NAMALWA (cell line): ENCODE measurements around the gene EXOSC5.
"Not testable (repeated sequence)": the region's sequence is repeated elsewhere in the genome, so short reads cannot be mapped to it uniquely, and the experiment has no call there.

Experiments
- DNase-seq: peaks from one replicate; pipeline ENCODE4 v3.0.0-alpha.2; 2015; ENCODE audit warnings: low spot score

Gene EXOSC5

GRCh38 chr19:41405776-41406175 lies 8.6 kb upstream of the EXOSC5 start:
- no peak for DNase-seq

GRCh38 chr19:41403181-41403970 lies 6.2 kb upstream of the EXOSC5 start:
- no peak for DNase-seq

GRCh38 chr19:41402010-41402409 lies 4.9 kb upstream of the EXOSC5 start:
- DNase-seq, result no peak

- no peak for DNase-seq
Observed at GRCh38 chr19:41401483-41401882, 4.3 kb upstream of the EXOSC5 start.

GRCh38 chr19:41399525-41399924 lies 2.4 kb upstream of the EXOSC5 start:
- DNase-seq, result no peak

GRCh38 chr19:41399091-41399490 lies 1.9 kb upstream of the EXOSC5 start:
- DNase-seq, result peak; percentile 24

- peak; percentile 56 for DNase-seq
Observed at GRCh38 chr19:41398598-41398997, 1.4 kb upstream of the EXOSC5 start.

- DNase-seq, result no peak
Observed at GRCh38 chr19:41398050-41398418, 875 bp upstream of the EXOSC5 start.

- no peak for DNase-seq
Observed at GRCh38 chr19:41395355-41395754, 1.8 kb downstream of the EXOSC5 start.

GRCh38 chr19:41392775-41393174 lies 4.4 kb downstream of the EXOSC5 start:
- no peak for DNase-seq

GRCh38 chr19:41391618-41392017 lies 5.5 kb downstream of the EXOSC5 start:
- no peak for DNase-seq

- DNase-seq, result no peak
Observed at GRCh38 chr19:41386442-41386841, 10.7 kb downstream of the EXOSC5 start.

- no peak for DNase-seq
Observed at GRCh38 chr19:41384351-41384750, 12.8 kb downstream of the EXOSC5 start.

GRCh38 chr19:41381536-41381935 lies 15.6 kb downstream of the EXOSC5 start:
- DNase-seq, result not testable (repeated sequence)

- peak; percentile 93 for DNase-seq
Observed at GRCh38 chr19:41377977-41378709, 19.0 kb downstream of the EXOSC5 start.

GRCh38 chr19:41376998-41377365 lies 20.2 kb downstream of the EXOSC5 start:
- DNase-seq, result no peak

- no peak for DNase-seq
Observed at GRCh38 chr19:41376241-41376997, 20.7 kb downstream of the EXOSC5 start, which contains the start of gene TMEM91. TSS of gene TMEM91 (plus strand) at chr19:41376533. CDS start at chr19:41378310, 1,777 bp downstream.

GRCh38 chr19:41373993-41374392 lies 23.2 kb downstream of the EXOSC5 start:
- no peak for DNase-seq

- no peak for DNase-seq
Observed at GRCh38 chr19:41372501-41372900, 24.7 kb downstream of the EXOSC5 start.

- DNase-seq, result no peak
Observed at GRCh38 chr19:41371541-41371940, 25.6 kb downstream of the EXOSC5 start.

GRCh38 chr19:41371119-41371518 lies 26.0 kb downstream of the EXOSC5 start:
- not testable (repeated sequence) for DNase-seq

- DNase-seq, result no peak
Observed at GRCh38 chr19:41369769-41370168, 27.4 kb downstream of the EXOSC5 start.

- DNase-seq, result no peak
Observed at GRCh38 chr19:41367848-41368301, 29.3 kb downstream of the EXOSC5 start.
